IPS DF 6.9 (cell line): Measurements from ENCODE around the gene CAMKMT.

ENCODE experiments used
- DNase-seq: peaks from one replicate; pipeline ENCODE4 v3.0.0-alpha.2; 2013; ENCODE audit warnings: low read depth, low spot score
- H3K27ac ChIP-seq: one replicate; pipeline ENCODE4 v1.5.1; 2013; ENCODE audit warnings: low read length, control low read depth
- H3K27me3 ChIP-seq: 2 replicates; pipeline ENCODE4 v1.6.1; 2013; ENCODE audit warnings: mild to moderate bottlenecking, low read length; ENCODE audit not compliant: control insufficient read depth, insufficient read depth
- H3K36me3 ChIP-seq: 2 replicates; pipeline ENCODE4 v1.6.1; 2013; ENCODE audit warnings: low read length; ENCODE audit not compliant: control insufficient read depth, insufficient read depth
- H3K4me1 ChIP-seq: 2 replicates; pipeline ENCODE4 v1.6.1; 2013; ENCODE audit warnings: low read length; ENCODE audit not compliant: control insufficient read depth, insufficient read depth
- H3K4me3 ChIP-seq: 2 replicates; pipeline ENCODE4 v1.5.1; 2013; ENCODE audit warnings: mild to moderate bottlenecking, low read length
- H3K9me3 ChIP-seq: 2 replicates; pipeline ENCODE4 v1.6.1; 2013; ENCODE audit warnings: low read length, inconsistent platforms; ENCODE audit not compliant: control insufficient read depth, insufficient read depth
- WGBS: extraction: QIAGEN DNeasy Blood & Tissue Kit; methylation state at CpG from one replicate; pipeline ENCODE4 v1.1.7; 2013; ENCODE audit warnings: mixed read lengths, missing lambda C conversion rate; ENCODE audit not compliant: insufficient read length, insufficient coverage; 5-methylcytosine and 5-hydroxymethylcytosine counted together

CAMKMT gene

GRCh38 chr2:44663471-44664073 lies 301.8 kb downstream of the CAMKMT start:
- no CpG with 5 or more reads among the region's 1 CpG for WGBS
- no peaks in the 10 kb centered on the region for H3K27me3 ChIP-seq

DNA sequence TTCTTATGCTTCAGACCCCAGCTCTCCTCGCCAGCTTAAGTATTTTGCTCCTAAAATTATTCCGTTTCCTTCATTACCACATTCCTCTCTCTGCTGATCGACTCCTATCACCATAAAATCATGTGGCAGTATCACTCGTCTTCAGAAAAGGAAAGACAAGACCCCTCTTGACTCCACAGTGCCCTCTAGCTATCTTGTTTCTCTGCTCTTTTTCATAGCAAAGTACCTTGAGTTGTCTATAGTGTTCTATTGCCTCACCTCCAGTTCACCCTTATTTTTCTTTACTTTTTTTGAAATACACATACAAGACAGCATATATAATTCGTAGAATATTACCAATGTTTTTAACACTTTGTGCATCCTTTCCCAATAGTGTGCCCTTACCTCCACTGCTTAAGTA lies 306.6 kb downstream of the CAMKMT start:
- 0 out of 2 replicates have a peak, but pooled peaks cover 1% of the 10 kb centered on the region for H3K4me1 ChIP-seq
- no peak for DNase-seq
- no peaks in the 10 kb centered on the region for H3K36me3 ChIP-seq
- WGBS: 100% methylated on average over 2 of the region's 5 CpGs
- no peaks in the 10 kb centered on the region for H3K27me3 ChIP-seq
- H3K4me3 ChIP-seq: no peak overlapping the region
- no peaks in the 10 kb centered on the region for H3K9me3 ChIP-seq
- H3K27ac ChIP-seq: no peak overlapping the region

More at GRCh38 chr2:44663471-44664073, 301.8 kb downstream of the CAMKMT start:
- Histone ChIP-seq H3K36me3 (no peaks in the 10 kb centered on the region), H3K4me1 (0 out of 2 replicates have a peak, but pooled peaks cover 1% of the 10 kb centered on the region), H3K4me3 (no peak overlapping the region), H3K27ac (no peak overlapping the region), H3K9me3 (no peaks in the 10 kb centered on the region)
- DNase-seq: no peak

- no peak overlapping the region for H3K4me3 ChIP-seq
- DNase-seq: no peak
- H3K36me3 ChIP-seq: no peaks in the 10 kb centered on the region
- H3K9me3 ChIP-seq: no peaks in the 10 kb centered on the region
- no CpG with 5 or more reads among the region's 2 CpGs for WGBS
- H3K27me3 ChIP-seq: no peaks in the 10 kb centered on the region
- H3K4me1 ChIP-seq: peaks cover 2% of the 10 kb centered on the region; the same call in 1 of the 2 replicates
- no peak overlapping the region for H3K27ac ChIP-seq
Observed at GRCh38 chr2:44671276-44671675, 309.5 kb downstream of the CAMKMT start.

- WGBS: no CpG with 5 or more reads among the region's 5 CpGs
- Histone ChIP-seq H3K27ac (no peak overlapping the region), H3K4me1 (peaks cover 2% of the 10 kb centered on the region; the same call in 1 of the 2 replicates), H3K9me3 (no peaks in the 10 kb centered on the region), H3K36me3 (no peaks in the 10 kb centered on the region), H3K27me3 (no peaks in the 10 kb centered on the region), H3K4me3 (no peak overlapping the region)
- no peak for DNase-seq
Observed at GRCh38 chr2:44671916-44672315, 310.2 kb downstream of the CAMKMT start.

- no CpG with 5 or more reads among the region's 1 CpG for WGBS
- no peaks in the 10 kb centered on the region for H3K9me3 ChIP-seq
- no peaks in the 10 kb centered on the region for H3K36me3 ChIP-seq
- DNase-seq: no peak
- H3K4me1 ChIP-seq: peaks cover 2% of the 10 kb centered on the region; the same call in 1 of the 2 replicates
- H3K4me3 ChIP-seq: no peak overlapping the region
- H3K27ac ChIP-seq: no peak overlapping the region
- no peaks in the 10 kb centered on the region for H3K27me3 ChIP-seq
Observed at GRCh38 chr2:44672431-44672830, 310.7 kb downstream of the CAMKMT start.

GRCh38 chr2:44674473-44675284 lies 312.9 kb downstream of the CAMKMT start:
- no peak overlapping the region for H3K27ac ChIP-seq
- WGBS: no CpG with 5 or more reads among the region's 4 CpGs

GRCh38 chr2:44676379-44676778 lies 314.6 kb downstream of the CAMKMT start:
- Histone ChIP-seq H3K4me3 (no peak overlapping the region), H3K4me1 (peaks cover 1% of the 10 kb centered on the region; the same call in 1 of the 2 replicates), H3K36me3 (no peaks in the 10 kb centered on the region), H3K27me3 (no peaks in the 10 kb centered on the region), H3K27ac (no peak overlapping the region), H3K9me3 (no peaks in the 10 kb centered on the region)
- no CpG with 5 or more reads among the region's 3 CpGs for WGBS
- no peak for DNase-seq

More at GRCh38 chr2:44674473-44675284, 312.9 kb downstream of the CAMKMT start:
- no peak for DNase-seq
- Histone ChIP-seq H3K4me1 (peaks cover 1% of the 10 kb centered on the region; the same call in 1 of the 2 replicates), H3K9me3 (no peaks in the 10 kb centered on the region), H3K27me3 (no peaks in the 10 kb centered on the region), H3K36me3 (no peaks in the 10 kb centered on the region), H3K4me3 (no peak overlapping the region)

DNA sequence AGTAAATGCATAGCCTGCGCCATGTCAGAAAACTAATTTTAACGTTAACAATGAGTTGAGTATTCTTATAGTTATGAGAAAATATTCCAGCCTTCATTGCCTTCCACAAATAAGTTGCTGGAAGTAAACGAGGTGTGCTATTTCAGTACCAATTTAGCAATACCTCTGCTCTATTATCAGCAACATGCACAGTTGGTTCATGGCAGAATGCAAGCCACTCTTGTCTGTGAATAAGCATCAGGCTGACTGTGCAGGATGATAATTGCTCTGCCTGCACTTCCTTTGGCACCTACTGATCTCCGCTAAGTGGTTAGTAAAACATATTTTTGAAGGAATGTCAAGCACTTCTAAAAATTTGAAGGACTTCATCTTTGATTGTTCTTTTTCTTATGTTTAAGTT lies 317.8 kb downstream of the CAMKMT start:
- no peaks in the 10 kb centered on the region for H3K36me3 ChIP-seq
- H3K4me3 ChIP-seq: no peak overlapping the region
- no peaks in the 10 kb centered on the region for H3K27me3 ChIP-seq
- no peak overlapping the region for H3K27ac ChIP-seq
- no peaks in the 10 kb centered on the region for H3K9me3 ChIP-seq
- no peak for DNase-seq
- WGBS: no CpG with 5 or more reads among the region's 4 CpGs
- H3K4me1 ChIP-seq: no peaks in the 10 kb centered on the region; the same call in 1 of the 2 replicates

DNA sequence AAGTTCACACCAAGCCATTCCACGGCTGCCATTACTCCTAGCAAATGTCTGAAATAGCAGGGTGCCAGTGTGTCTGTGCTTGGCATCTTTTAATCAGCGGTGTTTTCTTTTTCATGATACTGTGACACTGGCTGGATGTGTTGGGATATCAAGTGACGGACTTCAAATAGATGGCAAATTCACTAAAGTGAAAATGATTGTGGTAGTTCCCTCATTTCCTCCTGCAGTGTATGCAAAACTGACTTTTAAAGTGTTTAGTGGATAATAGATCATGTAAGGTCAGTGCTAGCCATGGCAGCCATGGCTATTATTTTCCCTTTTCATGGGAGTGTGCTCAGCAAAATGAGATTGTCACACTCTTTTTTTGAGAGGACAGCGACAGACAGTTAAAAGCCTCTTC lies 318.2 kb downstream of the CAMKMT start:
- H3K4me1 ChIP-seq: no peaks in the 10 kb centered on the region; the same call in 1 of the 2 replicates
- no peak for DNase-seq
- H3K27ac ChIP-seq: no peak overlapping the region
- no peaks in the 10 kb centered on the region for H3K36me3 ChIP-seq
- no CpG with 5 or more reads among the region's 4 CpGs for WGBS
- H3K27me3 ChIP-seq: no peaks in the 10 kb centered on the region
- no peaks in the 10 kb centered on the region for H3K9me3 ChIP-seq
- H3K4me3 ChIP-seq: no peak overlapping the region

DNA sequence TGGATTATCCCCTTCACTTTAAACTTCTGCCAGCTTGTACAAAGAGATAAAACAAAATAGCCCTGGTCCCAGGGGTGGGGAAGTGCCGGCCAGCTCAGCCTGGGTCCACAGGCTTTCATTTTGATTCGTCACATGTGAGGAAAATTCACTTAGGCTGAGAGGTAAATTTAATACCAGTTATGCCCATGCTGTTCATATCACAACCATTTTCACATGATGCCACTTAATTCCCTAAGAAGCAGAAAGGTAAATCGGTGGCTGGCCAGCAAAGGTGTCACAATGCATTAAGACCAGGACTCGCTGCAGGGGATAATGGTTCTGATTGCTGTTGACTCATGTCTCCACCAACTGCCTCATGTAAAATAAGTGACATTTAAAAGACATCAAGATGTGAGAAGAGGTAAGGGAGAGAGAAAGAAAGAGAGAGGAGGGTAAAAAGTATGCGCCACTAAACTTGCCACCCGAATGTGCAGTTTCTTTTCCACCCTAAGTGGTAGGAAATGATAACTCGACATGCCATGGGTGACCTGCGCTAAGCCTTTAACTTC lies 318.8 kb downstream of the CAMKMT start:
- no peak for DNase-seq
- Histone ChIP-seq H3K36me3 (no peaks in the 10 kb centered on the region), H3K4me1 (no peaks in the 10 kb centered on the region; the same call in 1 of the 2 replicates), H3K9me3 (no peaks in the 10 kb centered on the region), H3K27ac (no peak overlapping the region), H3K27me3 (no peaks in the 10 kb centered on the region), H3K4me3 (no peak overlapping the region)
- no CpG with 5 or more reads among the region's 8 CpGs for WGBS
